ENCODE results near the gene ALS2CL.

GRCh38 chr3:46619845-46620778 is 73.4 kb downstream of the ALS2CL start:
- TF ChIP-seq CTCF (IDR thresholded peaks at IDR 0.05; ENCODE audit: insufficient read depth, low read depth, low read length) (no peak), EZH2 (IDR thresholded peaks at IDR 0.05; ENCODE audit: insufficient read depth, low read length) (no peak)

All from astrocyte (in vitro differentiated cells and primary cell).